Ascending aorta (tissue), 2 donors: ENCODE data around the gene MBOAT7. TPM values are rescaled to one million over a fixed set of nuclear protein-coding genes. Genes with fewer than 3 reads are reported as not detected.

Experiments used
- DNase-seq, 2 donors: peaks; one replicate each; pipeline ENCODE4 v3.0.0-alpha.2; 2019; ENCODE audit warnings: low spot score in 2 of 2
- H3K27ac ChIP-seq, 2 donors: fragments of 200-600 bp; sonication (generic); one replicate each; pipeline ENCODE4 v1.5.1; 2016 to 2017; ENCODE audit warnings: mild to moderate bottlenecking in 1 of 2
- H3K27me3 ChIP-seq: fragments of 200-600 bp; sonication (generic); one replicate; pipeline ENCODE4 v1.5.1; 2017
- H3K36me3 ChIP-seq, 2 donors: fragments of 200-600 bp; sonication (generic); one replicate each; pipeline ENCODE4 v1.5.1; 2016
- H3K4me1 ChIP-seq, 2 donors: fragments of 200-600 bp; sonication (generic); one replicate each; pipeline ENCODE4 v1.5.1; 2016 to 2017; ENCODE audit warnings: mild to moderate bottlenecking in 1 of 2
- H3K4me3 ChIP-seq, 2 donors: fragments of 200-600 bp; sonication (generic); one replicate each; pipeline ENCODE4 v1.5.1; 2016 to 2017; ENCODE audit warnings: mild to moderate bottlenecking in 1 of 2
- H3K9me3 ChIP-seq, 2 donors: fragments of 200-600 bp; sonication (generic); one replicate each; pipeline ENCODE4 v1.5.1; 2016
- CTCF ChIP-seq, 3 experiments: fragments of 200-600 bp in 2 of 3; fragments of 450-650 bp in 1 of 3; sonication (generic) in 2 of 3; IDR thresholded peaks; one replicate each; pipeline ENCODE4 v1.5.1; 2016 to 2019; ENCODE audit warnings: antibody characterized with exemption in 3 of 3, mild to moderate bottlenecking in 1 of 3, moderate library complexity in 1 of 3
- intact Hi-C: fragments of 100-400 bp; cut with DNase I; formaldehyde crosslinking; loops from one replicate; pipeline ENCODE4 v1.15.1; 2023
- total RNA-seq: library from RNA; depleted of rRNA; stranded (reverse); fragments of >200 nt; gene quantifications from one replicate; pipeline ENCODE4 v1.1.0, GENCODE V29; 2016

MBOAT7 gene
- total RNA-seq, 1 donor from 2014 or later: 56.1 TPM

- no peak for DNase-seq
- no peak for TF ChIP-seq CTCF (IDR thresholded peaks at IDR 0.05)
- peaks cover 11 to 25% of the 10 kb centered on the region in 2 donors for H3K36me3 ChIP-seq
- H3K9me3 ChIP-seq: no peaks in the 10 kb centered on the region
- no peak overlapping the region for H3K4me3 ChIP-seq
- no peaks in the 10 kb centered on the region for H3K4me1 ChIP-seq
- intact Hi-C loops: no loop called here
- no peaks in the 10 kb centered on the region for H3K27me3 ChIP-seq
- no peak overlapping the region for H3K27ac ChIP-seq
These were observed 9.4 kb downstream of the MBOAT7 start for GRCh38 chr19:54179921-54180461.

GRCh38 chr19:54179262-54179852 lies 10.0 kb downstream of the MBOAT7 start:
- Histone ChIP-seq H3K36me3 (peaks cover 11 to 25% of the 10 kb centered on the region in 2 donors), H3K27ac (no peak overlapping the region), H3K9me3 (no peaks in the 10 kb centered on the region), H3K27me3 (no peaks in the 10 kb centered on the region), H3K4me3 (no peak overlapping the region), H3K4me1 (no peaks in the 10 kb centered on the region)
- DNase-seq: no peak
- intact Hi-C loops: no loop called here
- TF ChIP-seq CTCF (IDR thresholded peaks at IDR 0.05): no peak

- H3K36me3 ChIP-seq: peaks cover 11 to 25% of the 10 kb centered on the region in 2 donors
- H3K4me3 ChIP-seq: no peak overlapping the region
- H3K9me3 ChIP-seq: no peaks in the 10 kb centered on the region
- H3K4me1 ChIP-seq: no peaks in the 10 kb centered on the region
- no peak for DNase-seq
- TF ChIP-seq CTCF (IDR thresholded peaks at IDR 0.05): no peak
- H3K27ac ChIP-seq: no peak overlapping the region
- intact Hi-C loops: no loop called here
- H3K27me3 ChIP-seq: no peaks in the 10 kb centered on the region
These were observed 10.7 kb downstream of the MBOAT7 start for GRCh38 chr19:54178581-54179261.

DNA sequence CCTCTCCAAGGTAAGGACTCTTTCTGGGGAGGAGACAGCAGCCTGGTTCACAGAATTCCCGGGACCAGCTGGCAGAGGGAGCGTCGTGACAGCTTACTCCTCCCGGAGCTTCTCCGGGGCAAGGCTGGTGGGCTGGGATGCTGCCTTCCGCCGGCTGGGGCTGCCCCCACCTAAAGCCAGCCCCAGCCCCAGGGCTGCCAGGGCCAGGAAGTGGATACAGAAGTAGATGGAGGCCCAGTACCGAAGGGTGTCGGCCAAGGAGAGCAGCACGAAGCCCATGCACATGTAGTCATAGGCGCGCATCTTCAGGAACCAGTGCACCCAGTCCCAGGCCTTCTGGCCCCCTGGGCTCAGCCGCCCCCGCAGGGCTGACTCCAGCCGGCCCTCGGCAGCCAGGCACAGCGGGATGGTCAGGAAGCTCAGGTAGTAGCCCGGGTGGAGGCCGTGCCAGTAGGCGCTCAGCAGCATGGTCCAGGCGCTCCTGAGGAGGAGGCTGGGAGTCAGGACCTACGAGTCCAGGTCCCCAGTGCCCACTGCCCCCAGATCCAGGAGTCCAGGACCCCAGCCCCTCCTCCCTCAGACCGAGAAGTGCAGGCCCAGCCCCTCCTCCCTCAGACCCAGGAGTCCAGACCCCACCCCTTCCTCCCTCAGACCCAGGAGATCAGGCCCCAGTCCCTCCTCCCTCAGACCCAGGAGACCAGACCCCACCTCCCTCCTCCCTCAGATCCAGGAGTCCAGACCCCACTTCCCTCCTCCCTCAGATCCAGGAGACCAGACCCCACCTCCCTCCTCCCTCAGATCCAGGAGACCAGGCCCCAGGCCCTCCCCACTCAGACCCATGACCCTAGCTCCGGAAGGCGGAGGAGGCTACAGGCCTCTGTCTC lies 15.2 kb downstream of the MBOAT7 start:
- intact Hi-C loops: no loop called here
- Histone ChIP-seq H3K4me1 (no peaks in the 10 kb centered on the region), H3K27me3 (no peaks in the 10 kb centered on the region), H3K9me3 (no peaks in the 10 kb centered on the region), H3K36me3 (peaks cover 5 to 7% of the 10 kb centered on the region in 2 donors), H3K4me3 (no peak overlapping the region), H3K27ac (no peak overlapping the region)
- TF ChIP-seq CTCF (IDR thresholded peaks at IDR 0.05): no peak
- DNase-seq: no peak

DNA sequence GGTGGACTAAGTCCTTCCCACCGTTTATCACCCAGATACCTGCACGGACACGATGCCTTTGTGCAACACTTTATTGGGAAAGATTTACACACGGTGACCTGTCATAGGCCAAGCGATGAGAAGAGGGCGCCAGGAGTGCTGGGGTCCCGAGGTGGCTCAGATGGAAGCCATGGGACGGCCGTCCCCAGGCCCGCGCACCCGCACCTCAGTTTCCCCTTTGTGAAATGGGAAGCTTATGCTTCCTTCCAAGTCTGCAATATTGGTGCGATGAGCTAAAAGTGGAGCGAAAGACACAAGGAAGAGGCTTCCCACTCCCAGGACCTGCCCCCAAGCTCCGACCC lies 16.1 kb downstream of the MBOAT7 start:
- H3K36me3 ChIP-seq: peaks cover under 1 to 7% of the 10 kb centered on the region in 2 donors
- no peaks in the 10 kb centered on the region for H3K9me3 ChIP-seq
- TF ChIP-seq CTCF (IDR thresholded peaks at IDR 0.05): no peak
- no peak overlapping the region for H3K27ac ChIP-seq
- no peak for DNase-seq
- no peaks in the 10 kb centered on the region for H3K27me3 ChIP-seq
- peaks cover 0 to 1% of the 10 kb centered on the region in 2 donors for H3K4me1 ChIP-seq
- H3K4me3 ChIP-seq: no peak overlapping the region
- intact Hi-C loops: no loop called here
